IPS DF 6.9 (cell line): ENCODE measurements around the gene MATR3.
A peak's percentile ranks its signal among the peaks of the same experiment; 100 is the strongest.

Source experiments
- DNase-seq: peaks from one replicate; pipeline ENCODE4 v3.0.0-alpha.2; 2013; ENCODE audit warnings: low read depth, low spot score
- H3K27ac ChIP-seq: one replicate; pipeline ENCODE4 v1.5.1; 2013; ENCODE audit warnings: low read length, control low read depth
- H3K27me3 ChIP-seq: 2 replicates; pipeline ENCODE4 v1.6.1; 2013; ENCODE audit warnings: mild to moderate bottlenecking, low read length; ENCODE audit not compliant: control insufficient read depth, insufficient read depth
- H3K36me3 ChIP-seq: 2 replicates; pipeline ENCODE4 v1.6.1; 2013; ENCODE audit warnings: low read length; ENCODE audit not compliant: control insufficient read depth, insufficient read depth
- H3K4me1 ChIP-seq: 2 replicates; pipeline ENCODE4 v1.6.1; 2013; ENCODE audit warnings: low read length; ENCODE audit not compliant: control insufficient read depth, insufficient read depth
- H3K4me3 ChIP-seq: 2 replicates; pipeline ENCODE4 v1.5.1; 2013; ENCODE audit warnings: mild to moderate bottlenecking, low read length
- H3K9me3 ChIP-seq: 2 replicates; pipeline ENCODE4 v1.6.1; 2013; ENCODE audit warnings: low read length, inconsistent platforms; ENCODE audit not compliant: control insufficient read depth, insufficient read depth
- WGBS: extraction: QIAGEN DNeasy Blood & Tissue Kit; methylation state at CpG from one replicate; pipeline ENCODE4 v1.1.7; 2013; ENCODE audit warnings: mixed read lengths, missing lambda C conversion rate; ENCODE audit not compliant: insufficient read length, insufficient coverage; 5-methylcytosine and 5-hydroxymethylcytosine counted together

Gene MATR3

DNA sequence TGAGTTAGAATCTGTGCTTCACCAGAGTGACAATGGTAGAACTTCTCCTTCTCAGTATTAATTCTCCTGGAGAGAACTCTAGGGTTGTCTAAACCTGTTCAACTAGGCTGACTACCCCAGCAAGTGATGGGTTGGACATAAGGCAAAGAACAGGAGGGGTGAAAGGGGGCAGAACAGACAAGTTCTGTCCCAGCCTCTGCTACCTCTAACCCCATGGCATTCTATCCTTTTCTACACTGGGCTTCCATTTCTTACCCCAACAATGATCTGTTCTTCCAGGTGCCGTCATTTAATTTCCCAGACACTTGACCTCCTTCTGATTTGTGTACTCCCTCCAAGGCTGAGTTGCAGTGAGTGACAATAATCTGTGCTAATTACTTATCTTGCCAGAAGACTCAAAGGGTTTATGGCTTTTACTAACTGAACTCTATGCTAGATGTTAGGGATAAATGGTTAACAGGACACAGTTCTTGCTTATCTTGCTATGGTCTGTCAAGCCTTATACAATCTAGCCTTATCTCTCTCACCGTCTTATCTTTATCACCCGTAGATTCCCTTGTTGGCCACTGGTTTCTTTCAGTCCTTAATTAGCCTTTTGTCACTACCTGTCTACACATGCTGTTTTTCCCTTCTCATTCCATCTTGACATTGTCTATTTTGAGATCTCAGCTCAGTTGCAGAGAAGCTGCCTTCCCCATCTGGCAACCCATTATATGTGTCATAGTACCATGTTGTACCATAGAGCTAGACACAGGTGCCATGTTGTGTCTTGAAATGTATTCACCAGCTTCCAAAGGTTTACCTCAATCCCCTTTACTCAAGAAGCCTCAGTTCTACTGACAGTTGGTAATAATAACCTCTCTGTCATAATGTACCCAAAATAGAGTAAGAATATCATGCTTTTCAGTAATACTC is 10.0 kb upstream of the MATR3 start:
- Histone ChIP-seq H3K4me3 (no peak overlapping the region), H3K36me3 (peaks cover 34% of the 10 kb centered on the region), H3K27ac (no peak overlapping the region), H3K9me3 (no peaks in the 10 kb centered on the region), H3K4me1 (no peaks in the 10 kb centered on the region; the same call in 1 of the 2 replicates), H3K27me3 (no peaks in the 10 kb centered on the region)
- no peak for DNase-seq
- no CpG with 5 or more reads among the region's 3 CpGs for WGBS

DNA sequence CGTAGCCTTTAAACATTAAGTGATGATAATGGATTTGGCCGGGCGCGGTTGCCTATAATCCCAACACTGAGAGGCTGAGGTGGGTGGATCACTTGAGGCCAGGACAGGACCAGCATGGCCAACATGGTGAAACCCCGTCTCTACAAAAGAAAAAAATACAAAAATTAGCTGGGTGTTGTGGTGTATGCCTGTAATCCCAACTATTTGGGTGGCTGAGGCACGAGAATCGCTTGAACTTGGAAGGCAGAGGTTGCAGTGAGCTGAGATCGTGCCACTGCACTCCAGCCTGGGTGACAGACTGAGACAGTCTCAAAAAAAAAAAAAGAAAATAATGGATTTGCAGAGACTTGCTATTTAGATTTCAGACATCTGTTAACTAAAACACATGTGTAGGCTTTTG is 9.2 kb upstream of the MATR3 start:
- DNase-seq: no peak
- Histone ChIP-seq H3K36me3 (peaks cover 29% of the 10 kb centered on the region), H3K27me3 (no peaks in the 10 kb centered on the region), H3K27ac (no peak overlapping the region), H3K4me1 (no peaks in the 10 kb centered on the region), H3K9me3 (no peaks in the 10 kb centered on the region), H3K4me3 (no peak overlapping the region)
- whole genome bisulfite sequencing: no CpG with 5 or more reads among the region's 8 CpGs

DNA sequence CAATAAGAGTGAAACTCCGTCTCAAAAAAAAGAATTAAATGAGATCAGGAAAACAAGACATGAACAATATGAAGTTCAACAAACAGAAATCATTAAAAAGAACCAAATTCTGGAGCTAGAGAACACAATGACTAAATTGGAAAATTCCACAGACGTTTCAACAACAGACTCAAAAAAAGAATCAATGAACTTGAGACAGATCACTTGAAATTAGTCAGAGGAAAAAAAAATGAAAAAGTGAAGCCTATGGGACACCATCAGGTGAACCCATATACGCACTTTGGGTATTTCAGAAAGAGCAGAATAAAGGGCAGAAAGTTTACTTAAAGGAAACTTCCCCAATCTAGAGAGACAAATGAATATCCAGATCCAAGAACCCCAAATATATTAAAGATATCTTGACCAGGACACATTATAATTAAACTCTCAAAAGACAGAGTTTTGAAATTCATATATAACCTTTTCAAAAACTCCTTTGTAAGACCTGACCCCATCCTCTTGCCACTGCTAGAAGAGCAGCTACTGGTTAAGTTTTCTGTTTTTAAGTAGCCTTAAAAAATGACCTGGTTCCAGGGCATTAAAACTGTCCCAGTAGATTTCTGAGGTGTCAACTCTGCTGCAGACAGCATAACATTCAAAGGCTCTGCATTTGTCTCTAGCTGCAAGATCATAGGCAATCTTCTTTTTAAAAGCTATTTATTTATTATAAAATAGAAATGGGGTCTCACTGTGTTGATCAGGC is 7.7 kb upstream of the MATR3 start:
- H3K36me3 ChIP-seq: peaks cover 24% of the 10 kb centered on the region
- WGBS: no CpG with 5 or more reads among the region's 3 CpGs
- H3K4me3 ChIP-seq: no peak overlapping the region
- H3K9me3 ChIP-seq: no peaks in the 10 kb centered on the region
- DNase-seq: no peak
- H3K4me1 ChIP-seq: no peaks in the 10 kb centered on the region
- no peak overlapping the region for H3K27ac ChIP-seq
- no peaks in the 10 kb centered on the region for H3K27me3 ChIP-seq

DNA sequence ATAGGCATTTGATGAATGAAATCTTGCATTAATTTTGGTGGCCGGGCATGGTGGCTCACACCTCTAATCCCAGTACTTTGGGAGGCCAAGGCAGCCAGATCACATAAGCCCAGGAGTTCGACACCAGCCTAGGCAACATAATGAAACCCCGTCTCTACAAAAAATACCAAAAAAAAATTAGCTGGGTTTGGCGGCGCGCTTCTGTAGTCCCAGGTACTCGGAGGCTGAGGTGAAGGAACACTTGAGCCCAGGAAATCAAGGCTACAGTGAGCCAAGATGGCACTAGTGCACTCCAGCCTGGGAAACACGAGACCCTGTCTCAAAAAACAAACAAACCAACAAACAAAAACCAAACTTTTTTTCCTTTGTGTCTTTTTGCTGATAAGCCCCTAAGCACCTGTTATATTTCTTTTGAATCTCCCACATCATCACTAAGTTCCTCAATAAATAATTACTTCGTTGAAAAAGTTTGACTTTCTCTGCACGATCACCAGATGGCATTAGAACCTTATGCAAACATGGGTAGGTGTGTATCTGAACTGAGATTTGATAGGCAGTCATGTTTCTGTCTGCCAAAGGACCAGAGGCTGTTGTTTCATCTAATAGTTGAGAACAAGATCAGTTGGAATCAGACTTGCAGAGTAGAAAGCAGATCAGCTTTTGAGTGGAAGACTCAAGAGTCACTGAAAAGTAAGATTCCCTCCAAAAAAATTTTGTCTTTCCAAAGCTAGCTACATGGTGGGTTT is 5.5 kb upstream of the MATR3 start:
- H3K4me3 ChIP-seq: no peak overlapping the region
- no peaks in the 10 kb centered on the region for H3K27me3 ChIP-seq
- peaks cover 15% of the 10 kb centered on the region; the same call in 1 of the 2 replicates for H3K36me3 ChIP-seq
- no CpG with 5 or more reads among the region's 10 CpGs for WGBS
- no peaks in the 10 kb centered on the region for H3K4me1 ChIP-seq
- DNase-seq: no peak
- no peak overlapping the region for H3K27ac ChIP-seq
- H3K9me3 ChIP-seq: no peaks in the 10 kb centered on the region

DNA sequence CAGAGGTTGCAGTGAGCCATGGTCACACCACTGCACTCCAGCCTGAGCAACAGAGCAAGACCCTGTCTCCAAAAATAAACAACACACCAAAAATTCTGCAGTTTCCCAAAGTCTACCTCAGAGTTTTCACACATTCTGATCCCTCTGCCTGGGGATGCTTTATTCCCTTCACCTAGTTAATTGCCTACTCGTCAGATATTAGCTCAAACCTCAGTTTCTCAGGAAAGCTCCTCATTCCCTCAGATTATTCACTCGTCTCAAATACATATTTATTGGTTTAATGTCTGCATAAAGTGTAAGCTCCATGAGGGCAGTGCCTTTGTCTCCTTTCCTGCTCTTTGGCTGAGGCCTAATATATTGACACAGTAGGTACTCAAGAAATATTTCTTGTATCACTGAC is 2.5 kb upstream of the MATR3 start:
- H3K27me3 ChIP-seq: no peaks in the 10 kb centered on the region
- H3K36me3 ChIP-seq: 0 out of 2 replicates have a peak, but pooled peaks cover 3% of the 10 kb centered on the region
- no peaks in the 10 kb centered on the region for H3K4me1 ChIP-seq
- no peak for DNase-seq
- H3K27ac ChIP-seq: no peak overlapping the region
- no peaks in the 10 kb centered on the region for H3K9me3 ChIP-seq
- H3K4me3 ChIP-seq: no peak overlapping the region
- no CpG with 5 or more reads among the region's 2 CpGs for WGBS

DNA sequence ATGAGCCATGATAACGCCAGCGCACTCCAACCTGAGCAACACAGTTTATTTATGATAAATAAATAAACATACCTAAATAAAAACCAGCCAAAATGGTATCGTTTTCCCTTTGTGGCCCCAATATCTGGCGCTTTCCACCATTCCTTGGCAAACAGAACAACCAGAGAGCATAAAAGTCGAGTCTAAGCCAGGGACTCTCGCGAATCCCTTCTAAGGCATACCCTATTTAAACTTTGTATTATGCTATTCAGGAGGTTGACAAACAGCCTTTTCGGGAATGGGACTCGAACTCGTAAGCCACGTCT is 386 bp upstream of the MATR3 start:
- Histone ChIP-seq H3K4me1 (no peaks in the 10 kb centered on the region; the same call in 1 of the 2 replicates), H3K27ac (no peak overlapping the region), H3K9me3 (no peaks in the 10 kb centered on the region), H3K27me3 (no peaks in the 10 kb centered on the region), H3K4me3 (peak overlapping the region; percentile 21; the same call in 1 of the 2 replicates), H3K36me3 (0 out of 2 replicates have a peak, but pooled peaks cover 3% of the 10 kb centered on the region)
- no CpG with 5 or more reads among the region's 11 CpGs for WGBS
- DNase-seq: no peak

DNA sequence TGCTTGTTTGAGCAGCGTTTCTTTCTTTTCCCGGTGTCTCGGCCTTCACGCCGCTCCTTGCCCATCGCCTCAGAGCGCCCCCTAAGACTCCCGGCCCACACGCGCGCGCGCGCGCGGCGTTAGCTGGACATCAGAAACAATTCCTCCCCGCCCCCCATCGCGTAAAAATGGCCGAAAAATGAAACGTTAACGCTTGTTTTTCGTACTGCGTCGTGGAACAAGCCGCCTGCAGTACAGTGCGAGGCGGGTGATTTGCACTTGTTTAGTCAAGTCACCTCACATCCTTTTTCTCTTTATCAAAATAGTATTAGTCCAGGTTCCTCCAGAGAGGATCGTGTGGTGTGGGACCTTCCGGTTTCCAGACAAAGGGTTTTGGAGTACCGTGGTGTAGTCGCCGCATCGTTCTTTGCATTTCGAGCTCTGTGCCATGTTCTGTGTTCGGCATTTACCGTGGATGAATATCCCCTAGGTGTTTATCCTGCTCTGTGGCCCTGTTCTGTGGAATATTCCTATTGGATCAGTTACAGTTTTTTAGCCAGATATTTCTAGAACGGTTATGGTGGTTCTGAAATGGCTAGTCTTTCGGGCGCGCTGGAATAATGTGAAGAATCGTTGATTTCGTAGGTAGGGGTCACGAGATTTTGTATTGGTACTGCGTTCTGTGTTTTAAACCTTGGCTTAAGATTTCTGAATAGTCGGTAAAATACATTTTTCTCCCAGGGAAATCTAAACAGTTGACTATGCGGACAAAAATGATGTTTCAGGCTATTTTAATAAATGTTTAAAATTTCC is 1.0 kb downstream of the MATR3 start:
- DNase-seq: no peak
- no CpG with 5 or more reads among the region's 48 CpGs for WGBS
- H3K27ac ChIP-seq: no peak overlapping the region
- no peaks in the 10 kb centered on the region for H3K27me3 ChIP-seq
- H3K36me3 ChIP-seq: 0 out of 2 replicates have a peak, but pooled peaks cover 3% of the 10 kb centered on the region
- H3K4me3 ChIP-seq: peak overlapping the region; percentile 91
- no peaks in the 10 kb centered on the region for H3K9me3 ChIP-seq
- H3K4me1 ChIP-seq: no peaks in the 10 kb centered on the region; the same call in 1 of the 2 replicates

DNA sequence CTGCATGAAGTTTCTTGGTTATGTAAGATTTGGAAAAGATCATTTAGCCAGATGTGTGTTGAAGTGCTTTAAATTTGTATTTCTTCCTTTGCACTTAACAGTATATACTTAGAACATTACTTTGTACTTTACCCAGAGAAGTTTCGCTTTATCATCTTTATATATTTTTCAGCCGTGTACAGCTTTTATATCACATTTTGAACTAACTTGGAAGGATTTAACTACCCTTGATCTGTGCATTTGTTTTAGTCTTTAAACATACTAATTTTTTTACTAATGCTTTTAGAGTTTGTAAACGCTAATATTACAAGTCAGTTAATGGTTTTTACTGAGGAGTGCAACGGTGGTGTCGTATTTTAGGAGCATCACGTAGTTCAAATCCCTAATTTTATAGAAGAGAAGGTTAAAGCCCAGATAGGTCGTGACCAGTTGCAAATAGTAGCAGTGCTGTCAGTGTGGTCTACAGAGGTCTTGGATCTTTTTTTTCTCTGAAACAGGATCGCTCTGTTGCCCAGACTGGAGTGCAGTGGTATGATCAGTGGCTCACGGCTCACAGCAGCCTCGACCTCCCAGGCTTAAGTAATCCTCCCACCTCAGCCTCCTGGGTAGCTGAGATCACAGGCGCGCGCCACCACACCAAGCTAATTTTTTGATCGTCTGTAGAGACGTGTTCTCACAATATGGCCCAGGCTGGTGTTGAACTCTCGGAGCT is 2.0 kb downstream of the MATR3 start:
- Histone ChIP-seq H3K9me3 (no peaks in the 10 kb centered on the region), H3K27ac (no peak overlapping the region), H3K4me1 (no peaks in the 10 kb centered on the region; the same call in 1 of the 2 replicates), H3K36me3 (0 out of 2 replicates have a peak, but pooled peaks cover 3% of the 10 kb centered on the region), H3K4me3 (peak overlapping the region; percentile 91; the same call in 1 of the 2 replicates), H3K27me3 (no peaks in the 10 kb centered on the region)
- no CpG with 5 or more reads among the region's 16 CpGs for WGBS
- DNase-seq: no peak

DNA sequence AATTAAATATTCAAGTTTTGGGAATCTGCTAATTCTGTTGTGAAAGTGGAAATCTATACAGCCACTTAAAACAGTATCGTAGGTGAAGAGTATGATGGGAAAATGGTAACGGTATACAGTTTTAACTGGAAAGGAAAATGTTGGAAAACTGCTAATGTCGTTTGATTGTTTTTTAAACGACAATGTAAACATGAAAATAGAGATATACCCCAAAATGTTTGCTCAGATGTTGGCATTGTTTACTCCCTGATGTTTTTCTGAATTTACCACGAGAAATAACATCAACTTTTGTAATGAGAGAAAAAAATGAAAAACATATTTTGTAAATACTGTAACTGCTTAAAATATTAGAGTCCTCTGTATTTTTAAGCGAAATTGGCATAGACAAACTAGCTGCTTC is 2.7 kb downstream of the MATR3 start:
- Histone ChIP-seq H3K27ac (no peak overlapping the region), H3K27me3 (no peaks in the 10 kb centered on the region), H3K4me3 (no peak overlapping the region), H3K4me1 (no peaks in the 10 kb centered on the region; the same call in 1 of the 2 replicates), H3K9me3 (no peaks in the 10 kb centered on the region), H3K36me3 (0 out of 2 replicates have a peak, but pooled peaks cover 3% of the 10 kb centered on the region)
- DNase-seq: no peak
- WGBS: 100% methylated on average over 1 of the region's 6 CpGs
